Esophagus muscularis mucosa (tissue), 4 donors: ENCODE results near the gene TAAR6.
"Not testable (repeated sequence)": the region's sequence is repeated elsewhere in the genome, so short reads cannot be mapped to it uniquely, and the experiment has no call there.

Experiments used
- EP300 ChIP-seq: sonication (generic); formaldehyde crosslinking; IDR thresholded peaks from one replicate; pipeline ENCODE4 v1.6.1; 2017; ENCODE audit warnings: antibody characterized with exemption
- POLR2A ChIP-seq: fragments of 450-650 bp; IDR thresholded peaks from one replicate; pipeline ENCODE4 v1.6.1; 2017; ENCODE audit warnings: antibody characterized with exemption, moderate library complexity, mild to moderate bottlenecking, low read depth
- POLR2AphosphoS5 ChIP-seq, 2 donors: sonication (generic); formaldehyde crosslinking; IDR thresholded peaks; one replicate each; pipeline ENCODE4 v1.6.1; 2017; ENCODE audit warnings: antibody characterized with exemption in 2 of 2
- TF ChIP-seq, protein P1 (sequence below), 3 experiments: fragments of 200-600 bp in 2 of 3; fragments of 450-650 bp in 1 of 3; sonication (generic) in 2 of 3; IDR thresholded peaks; one replicate each; pipeline ENCODE4 v1.5.1; 2017 to 2019; ENCODE audit warnings: antibody characterized with exemption in 3 of 3, mild to moderate bottlenecking in 2 of 3, moderate library complexity in 1 of 3

DNA sequence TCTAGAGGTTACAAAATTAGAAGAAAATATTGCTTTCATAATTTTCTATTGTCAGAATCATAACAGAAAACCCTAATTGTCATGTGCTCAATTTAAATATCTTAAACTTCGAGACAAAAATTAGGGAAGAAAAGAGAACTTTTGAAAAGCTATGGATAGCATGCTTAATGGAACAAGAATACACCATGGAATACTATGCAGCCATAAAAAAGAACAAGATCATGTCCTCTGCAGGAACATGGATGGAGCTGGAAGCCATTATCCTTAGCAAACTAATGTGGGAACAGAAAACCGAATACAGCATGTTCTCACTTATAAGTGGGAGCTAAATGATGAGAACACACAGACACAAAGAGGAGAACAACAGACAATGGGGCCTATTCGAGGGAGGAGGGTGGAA, 10.0 kb upstream of the TAAR6 start:
- TF ChIP-seq POLR2AphosphoS5 (IDR thresholded peaks at IDR 0.05); POLR2A; EP300: not testable (repeated sequence)
- TF ChIP-seq, protein P1, sequence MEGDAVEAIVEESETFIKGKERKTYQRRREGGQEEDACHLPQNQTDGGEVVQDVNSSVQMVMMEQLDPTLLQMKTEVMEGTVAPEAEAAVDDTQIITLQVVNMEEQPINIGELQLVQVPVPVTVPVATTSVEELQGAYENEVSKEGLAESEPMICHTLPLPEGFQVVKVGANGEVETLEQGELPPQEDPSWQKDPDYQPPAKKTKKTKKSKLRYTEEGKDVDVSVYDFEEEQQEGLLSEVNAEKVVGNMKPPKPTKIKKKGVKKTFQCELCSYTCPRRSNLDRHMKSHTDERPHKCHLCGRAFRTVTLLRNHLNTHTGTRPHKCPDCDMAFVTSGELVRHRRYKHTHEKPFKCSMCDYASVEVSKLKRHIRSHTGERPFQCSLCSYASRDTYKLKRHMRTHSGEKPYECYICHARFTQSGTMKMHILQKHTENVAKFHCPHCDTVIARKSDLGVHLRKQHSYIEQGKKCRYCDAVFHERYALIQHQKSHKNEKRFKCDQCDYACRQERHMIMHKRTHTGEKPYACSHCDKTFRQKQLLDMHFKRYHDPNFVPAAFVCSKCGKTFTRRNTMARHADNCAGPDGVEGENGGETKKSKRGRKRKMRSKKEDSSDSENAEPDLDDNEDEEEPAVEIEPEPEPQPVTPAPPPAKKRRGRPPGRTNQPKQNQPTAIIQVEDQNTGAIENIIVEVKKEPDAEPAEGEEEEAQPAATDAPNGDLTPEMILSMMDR (IDR thresholded peaks at IDR 0.05): not testable (repeated sequence)
